Muscle of back (tissue), 11 donors: Measurements from ENCODE around the gene TINCR. TPM values are rescaled to one million over a fixed set of nuclear protein-coding genes. Genes with fewer than 3 reads are reported as not detected.
"Not testable (repeated sequence)": the region's sequence is repeated elsewhere in the genome, so short reads cannot be mapped to it uniquely, and the experiment has no call there.

ENCODE experiments used
- DNase-seq, 3 donors: peaks; one replicate each; pipeline versions ENCODE4 v3.0.0 to v3.0.0-alpha.2; 2013
- polyA plus RNA-seq, 10 donors: library from polyadenylated mRNA; unstranded; fragments of 120-200 nt; gene quantifications; one replicate each; pipeline ENCODE4 v1.2.1, GENCODE V29; 2013; ENCODE audit not compliant: insufficient read length in 10 of 10

The TINCR gene
- polyA plus RNA-seq, 10 donors, result 0.15 to 4.2 (median 0.44) TPM

DNA sequence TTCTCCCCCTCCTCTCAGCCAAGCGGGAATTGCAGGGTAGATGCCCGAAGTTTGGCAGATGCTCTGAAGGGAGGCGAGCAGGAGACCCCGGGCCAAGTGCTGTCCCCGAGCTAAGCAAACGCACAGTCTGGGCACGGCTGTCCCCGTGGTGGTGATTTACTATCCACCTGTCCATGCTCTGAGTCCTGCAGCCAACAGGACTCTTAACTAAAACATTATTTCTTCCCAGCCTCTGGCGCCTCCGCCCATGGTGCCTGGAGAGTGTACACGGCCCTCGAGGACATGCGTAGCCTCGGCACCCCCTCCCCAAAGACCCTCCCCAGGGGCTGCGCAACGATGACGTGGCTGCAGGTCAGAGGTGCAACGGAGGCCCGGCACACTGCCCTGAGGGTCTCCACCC lies 7.6 kb downstream of the TINCR start:
- DNase-seq, result no peak

DNA sequence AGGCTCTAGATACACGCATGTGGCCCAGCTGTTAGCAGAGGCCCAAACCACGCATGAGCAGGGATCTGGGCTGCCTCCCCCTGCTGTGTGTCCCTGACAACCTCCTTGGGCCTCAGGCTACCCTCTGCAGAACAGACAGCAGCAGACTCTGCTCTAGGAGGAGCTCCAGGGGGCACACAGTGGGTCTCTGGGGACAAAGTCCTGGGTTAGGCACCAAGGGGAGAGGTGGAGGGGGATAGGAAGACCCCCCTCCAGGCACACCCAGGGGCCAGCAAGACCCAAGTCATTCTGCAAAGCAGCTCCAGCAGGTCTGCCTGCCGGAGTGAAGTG lies 8.0 kb downstream of the TINCR start:
- DNase-seq, result no peak

DNA sequence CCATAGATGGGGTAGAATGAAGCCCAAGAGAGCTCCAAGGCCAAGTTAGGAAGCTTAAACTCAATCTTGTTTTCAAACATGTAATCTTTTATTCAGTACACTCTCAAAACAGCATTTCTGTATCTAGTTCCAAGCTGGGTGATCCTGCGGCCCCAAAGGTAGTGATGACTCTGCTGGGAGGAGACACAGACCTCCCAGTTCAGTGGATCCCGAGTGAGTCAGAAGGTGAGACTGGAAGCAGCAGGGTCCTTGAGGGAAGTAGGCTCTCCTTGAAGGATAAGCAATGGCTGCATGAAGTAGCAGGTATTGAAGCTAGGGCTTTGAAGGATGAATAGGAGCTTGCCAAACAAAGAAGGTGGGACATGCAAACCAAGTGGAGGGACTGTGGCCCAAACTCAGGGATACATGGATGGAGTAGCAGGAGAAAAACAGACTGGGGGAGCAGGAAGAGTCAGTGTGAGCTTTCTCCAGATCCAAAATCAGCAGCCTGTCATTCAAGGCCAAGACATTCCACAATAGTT lies 9.6 kb downstream of the TINCR start:
- DNase-seq, result no peak

DNA sequence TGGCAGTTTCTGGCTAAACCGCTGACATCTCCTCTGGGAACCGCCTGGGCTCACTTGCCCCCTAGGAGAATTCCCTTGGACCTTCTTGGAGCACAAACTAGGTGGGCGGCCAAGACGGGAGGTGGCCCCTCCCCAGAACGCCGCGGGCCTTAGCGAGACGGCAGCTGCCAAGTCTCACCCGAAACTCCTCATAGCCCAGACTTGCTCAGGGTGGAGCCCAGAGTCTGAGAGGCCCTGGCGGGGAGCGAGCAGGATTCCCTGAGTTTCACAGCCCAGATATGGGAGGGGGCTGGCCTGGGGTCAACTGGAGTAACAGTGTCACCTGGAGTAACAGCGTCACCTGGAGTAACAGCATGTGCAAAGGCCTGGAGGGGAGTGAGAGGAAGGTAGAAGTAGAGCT lies 10.1 kb downstream of the TINCR start:
- DNase-seq, result peak in 1 of 3 donors; percentile 52

DNA sequence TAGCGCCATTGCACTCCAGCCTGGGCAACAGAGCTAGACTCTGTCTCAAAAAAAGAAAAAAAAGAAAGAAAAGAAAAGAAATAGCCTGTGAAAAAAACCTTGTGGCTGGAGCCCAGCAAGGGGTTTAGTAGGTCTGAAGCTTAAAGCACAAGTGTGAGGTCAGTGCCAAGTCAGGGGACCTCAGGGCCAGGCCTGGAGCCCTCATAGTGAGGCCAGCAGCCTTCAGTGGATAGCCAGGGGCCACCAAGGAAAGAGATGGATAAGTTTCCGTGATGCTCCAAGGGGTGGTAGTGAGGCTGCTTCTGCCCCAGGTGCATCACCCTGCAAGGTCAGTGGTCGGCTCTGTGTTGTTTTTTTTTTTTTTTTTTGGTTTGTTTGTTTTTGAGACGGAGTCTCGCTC lies 12.9 kb downstream of the TINCR start:
- no peak for DNase-seq

DNA sequence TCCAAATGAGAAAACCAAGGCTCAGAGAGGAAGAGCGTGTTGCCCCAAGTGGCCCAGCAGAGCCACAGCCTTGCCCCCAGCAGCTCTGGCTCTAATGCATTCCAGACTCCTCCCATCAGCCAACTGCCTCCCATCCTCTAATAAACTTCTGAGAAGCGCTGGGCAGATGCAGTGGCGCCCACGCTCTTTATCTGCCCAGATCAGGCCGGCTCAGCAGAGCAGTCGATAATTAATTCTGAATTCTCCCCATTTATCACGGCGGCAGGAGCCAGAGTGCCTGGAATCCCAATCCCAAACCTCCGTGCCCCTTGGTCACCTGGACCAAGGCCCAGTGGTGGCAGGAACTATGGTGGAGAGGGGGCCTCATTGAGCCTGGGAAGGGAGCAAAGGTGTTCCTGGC lies 13.9 kb downstream of the TINCR start:
- no peak for DNase-seq

DNA sequence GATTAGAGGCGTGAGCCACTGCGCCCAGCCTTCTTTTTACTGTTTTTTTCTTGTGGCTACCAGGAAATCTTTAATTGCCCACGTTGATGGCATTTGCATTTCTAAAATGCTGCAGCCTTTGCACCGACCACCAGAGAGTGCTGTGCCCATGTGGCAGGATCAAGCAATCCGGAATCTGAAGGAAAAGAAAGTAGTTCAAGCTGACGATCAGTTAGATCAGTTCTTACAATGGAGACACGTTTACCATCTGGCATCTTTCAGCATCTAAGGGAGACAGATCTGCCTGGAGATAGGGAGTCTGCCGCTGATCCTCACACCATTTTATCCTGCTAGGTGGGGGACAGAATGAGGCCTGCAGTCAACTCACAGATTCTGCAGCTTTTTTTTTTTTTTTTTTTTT lies 19.9 kb downstream of the TINCR start:
- no peak for DNase-seq

DNA sequence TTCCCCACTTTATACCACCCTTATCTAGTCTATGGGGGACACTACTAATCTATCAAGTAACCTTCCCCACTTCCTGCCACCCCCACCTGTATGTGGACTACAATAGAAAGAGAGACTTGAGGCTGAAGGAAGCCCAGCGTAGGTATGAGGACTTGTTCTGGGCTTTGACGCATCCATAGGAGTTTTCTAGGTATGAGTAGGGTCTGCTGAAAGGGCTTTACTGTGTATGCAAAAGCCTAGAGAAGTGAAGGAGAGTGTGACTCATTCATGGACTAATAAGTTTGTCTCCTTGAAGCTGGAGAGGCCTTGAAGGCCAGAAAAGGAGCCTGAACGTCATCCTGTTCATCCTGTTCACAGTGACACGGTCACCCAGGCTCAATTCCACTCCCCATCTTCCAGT lies 21.8 kb downstream of the TINCR start:
- DNase-seq, result no peak

DNA sequence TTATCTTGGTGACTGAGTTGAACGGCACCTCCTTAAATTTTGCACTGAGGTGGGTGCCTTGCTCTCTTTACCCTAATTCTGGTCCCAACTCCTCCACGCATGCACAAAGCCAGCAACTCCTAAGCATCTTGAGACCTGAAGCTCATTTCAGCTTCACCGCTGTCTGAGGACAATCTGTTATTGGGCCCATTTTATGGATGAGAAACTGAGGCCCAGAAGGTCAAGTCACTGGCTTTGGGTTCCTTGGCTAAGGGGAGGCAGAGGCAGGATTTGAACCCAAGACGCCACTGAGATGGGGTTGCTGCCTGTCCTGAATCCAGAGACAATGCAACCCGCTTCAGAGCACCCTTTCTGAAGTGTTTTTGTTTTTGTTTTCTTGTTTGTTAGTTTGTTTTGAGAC lies 22.7 kb downstream of the TINCR start:
- DNase-seq, result no peak

DNA sequence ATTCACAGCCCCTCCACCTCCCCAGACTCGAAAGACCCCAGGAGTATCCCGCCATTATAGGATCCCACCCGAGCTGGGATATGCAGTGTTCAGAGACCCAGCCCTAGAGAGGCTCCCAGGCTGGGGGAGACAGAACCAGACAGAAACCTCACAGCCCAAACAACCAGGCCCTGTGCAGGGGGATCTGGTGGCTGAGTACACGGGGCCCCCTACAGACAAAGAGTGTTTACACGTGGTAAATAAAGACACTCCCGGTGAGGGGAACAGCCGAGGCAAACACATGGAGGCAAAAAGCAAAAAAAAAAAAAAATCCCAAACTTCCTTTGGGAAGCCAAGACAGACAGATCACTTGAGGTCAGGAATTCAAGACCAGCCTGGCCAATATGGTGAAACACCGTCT lies 25.1 kb downstream of the TINCR start:
- DNase-seq, result no peak

DNA sequence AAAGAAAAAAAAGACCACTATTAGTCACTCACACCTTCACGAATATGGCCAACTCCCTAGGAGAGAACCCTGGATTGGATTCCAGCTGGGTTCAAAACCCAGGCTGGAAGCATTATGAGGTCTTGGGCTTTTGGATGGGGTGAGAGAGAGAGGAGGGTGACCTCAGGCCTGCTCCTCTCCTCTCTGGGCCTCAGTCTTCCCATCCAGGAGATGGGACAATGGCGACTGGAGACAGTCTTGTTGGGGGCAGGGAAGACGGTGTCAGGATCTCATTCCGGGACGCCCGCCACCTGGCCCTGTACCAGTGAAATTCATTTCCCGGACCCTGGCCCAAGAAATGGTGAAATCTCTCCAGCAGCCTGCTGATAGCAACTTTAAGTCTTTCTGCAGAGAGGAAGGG lies 26.3 kb downstream of the TINCR start:
- DNase-seq, result no peak

DNA sequence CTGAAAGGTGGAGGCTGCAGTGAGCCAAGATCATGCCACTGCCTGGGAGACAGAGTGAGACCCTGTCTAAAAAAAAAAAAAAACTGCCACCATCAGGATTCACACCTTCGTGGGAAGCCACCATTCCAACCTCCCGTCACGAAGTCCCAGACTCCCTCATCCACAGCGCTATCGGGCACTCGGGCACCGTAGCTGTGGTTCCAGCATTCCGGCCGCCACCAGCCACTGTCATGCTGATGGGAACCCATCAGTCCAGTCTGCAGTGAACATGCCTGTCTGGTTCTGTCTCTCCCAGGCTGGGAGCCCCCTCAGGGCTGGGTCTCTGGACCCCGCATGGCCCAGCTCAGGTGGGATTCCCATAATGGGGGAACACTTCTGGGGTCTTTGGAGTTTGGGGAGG lies 27.5 kb downstream of the TINCR start:
- no peak for DNase-seq

DNA sequence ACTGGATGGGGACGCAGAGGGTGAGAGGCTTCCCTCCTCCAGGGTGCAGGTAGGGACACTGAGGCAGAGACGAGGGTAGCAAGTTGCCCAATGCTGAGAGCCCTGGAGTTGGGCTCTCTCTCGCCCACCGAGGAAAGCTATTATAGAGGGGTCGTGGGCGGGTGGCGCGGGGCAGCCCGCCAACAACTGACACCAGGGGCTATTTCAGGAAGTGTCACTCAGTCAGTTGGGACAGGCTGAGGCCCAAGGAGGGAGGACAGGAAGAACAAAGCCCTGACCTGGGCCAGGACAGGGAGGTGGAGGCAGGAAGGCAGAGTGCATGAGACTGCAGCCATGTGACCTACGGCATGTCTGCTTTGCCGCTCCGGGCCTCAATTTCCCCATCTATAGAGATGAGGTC lies 29.9 kb downstream of the TINCR start:
- DNase-seq, result no peak

DNA sequence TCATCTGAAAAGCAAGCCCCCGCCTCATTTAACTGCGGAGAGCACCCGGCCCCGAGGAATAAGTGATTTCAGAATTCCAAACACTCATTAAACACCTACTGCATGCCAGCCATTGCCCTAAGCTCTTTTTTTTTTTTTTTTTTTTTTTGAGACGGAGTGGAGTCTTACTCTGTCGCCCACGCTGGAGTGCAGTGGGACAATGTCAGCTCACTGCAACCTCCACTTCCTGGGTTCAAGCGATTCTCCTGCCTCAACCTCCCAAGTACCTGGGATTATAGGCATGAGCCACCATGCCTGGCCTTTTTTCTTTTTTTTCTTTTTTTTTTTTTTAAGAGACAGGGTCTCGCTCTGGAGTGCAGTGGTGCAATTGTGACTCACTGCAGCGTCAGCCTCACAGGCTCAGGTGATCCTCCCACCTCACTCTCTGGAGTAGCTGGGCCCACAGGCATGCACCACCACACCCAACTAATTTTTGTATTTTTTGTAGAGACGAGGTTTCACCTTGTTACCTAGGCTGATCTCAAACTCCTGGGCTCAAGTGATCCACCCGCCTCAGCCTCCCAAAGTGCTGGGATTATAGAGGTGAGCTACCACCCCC lies 30.7 kb downstream of the TINCR start:
- DNase-seq, result not testable (repeated sequence)

DNA sequence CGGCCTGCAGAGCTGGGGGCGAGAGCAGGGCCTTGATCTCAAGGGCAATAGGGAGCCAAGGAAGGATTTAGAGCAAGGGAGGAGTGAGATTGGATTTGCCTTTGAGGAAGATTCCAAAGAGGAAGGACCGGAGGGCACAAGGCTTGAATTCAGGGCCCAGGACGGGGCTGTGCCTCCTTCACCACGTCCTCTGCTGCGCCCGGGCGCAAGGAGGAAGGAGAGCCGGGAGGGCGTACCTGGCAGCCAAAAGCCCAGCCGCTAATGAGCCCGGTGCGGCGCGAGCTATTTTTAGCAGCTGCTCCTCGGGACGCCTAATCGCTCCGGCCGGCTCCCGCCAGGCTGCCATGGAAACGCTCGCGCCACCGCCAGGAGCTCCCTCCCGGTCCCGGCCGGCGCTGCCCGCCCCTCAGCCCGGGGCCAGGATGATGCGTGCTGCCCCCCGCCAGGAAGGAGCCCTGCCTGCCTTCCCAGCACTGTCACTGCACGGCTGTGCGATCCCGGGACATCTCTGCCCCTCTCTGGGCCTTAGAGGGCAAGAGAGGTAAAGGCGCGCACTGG lies 31.3 kb downstream of the TINCR start:
- DNase-seq, result peak; percentile 43 to 87 (median 73)

DNA sequence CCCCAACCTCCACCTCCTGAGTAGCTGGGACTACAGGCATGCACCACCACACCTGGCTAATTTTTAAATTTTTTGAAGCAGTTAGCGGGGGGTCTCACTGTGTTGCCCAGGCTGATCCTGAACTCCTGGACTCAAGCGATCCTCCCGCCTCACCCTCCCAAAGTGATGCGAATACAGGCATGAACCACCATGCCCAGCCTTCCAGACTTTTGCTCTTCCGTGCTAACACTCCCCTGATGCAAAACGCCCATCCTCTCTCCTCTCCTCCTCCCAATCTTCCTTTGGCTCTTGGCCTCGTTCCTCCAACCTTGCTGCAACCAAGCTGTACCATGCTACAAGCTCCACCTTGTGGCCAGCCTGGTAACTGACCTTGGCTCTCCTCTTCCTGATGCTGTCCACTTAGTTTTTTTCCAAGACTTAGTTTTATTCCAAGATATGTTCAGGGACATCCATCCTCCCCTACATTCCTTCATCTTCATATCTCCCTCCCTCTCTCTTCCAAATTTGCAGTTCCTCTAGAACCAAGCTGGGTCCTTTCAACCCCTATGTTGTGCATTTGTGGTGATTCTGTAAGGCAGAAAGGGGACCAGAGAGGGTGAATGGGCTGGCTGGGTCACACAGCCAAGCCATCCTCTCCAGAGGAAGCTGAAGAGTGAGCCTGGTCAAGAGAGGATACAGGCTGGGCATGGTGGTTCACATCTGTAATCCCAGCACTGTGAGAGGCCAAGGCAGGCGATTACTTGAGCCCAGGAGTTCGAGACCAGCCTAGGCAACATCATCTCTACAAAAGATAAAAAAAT lies 32.8 kb downstream of the TINCR start:
- no peak for DNase-seq

DNA sequence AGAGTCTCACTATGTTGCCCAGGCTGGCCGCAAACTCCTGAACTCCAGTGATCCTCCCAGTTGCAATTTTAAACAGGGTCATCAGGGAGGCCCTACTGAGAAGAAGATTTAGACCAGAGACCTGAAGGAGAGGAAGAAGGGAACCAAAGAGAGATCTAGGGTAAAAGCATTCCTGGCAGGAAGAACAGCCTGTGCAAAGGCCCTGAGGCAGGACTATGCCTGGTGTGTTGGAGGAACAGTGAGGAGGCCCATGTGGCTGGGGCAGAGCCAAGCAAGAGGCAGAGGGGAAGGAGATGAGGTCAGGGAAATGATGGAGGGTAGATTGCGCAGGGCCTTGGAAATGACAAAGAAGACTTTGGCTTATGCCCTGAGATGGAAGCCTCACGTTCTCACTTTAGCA lies 34.5 kb downstream of the TINCR start:
- no peak for DNase-seq

DNA sequence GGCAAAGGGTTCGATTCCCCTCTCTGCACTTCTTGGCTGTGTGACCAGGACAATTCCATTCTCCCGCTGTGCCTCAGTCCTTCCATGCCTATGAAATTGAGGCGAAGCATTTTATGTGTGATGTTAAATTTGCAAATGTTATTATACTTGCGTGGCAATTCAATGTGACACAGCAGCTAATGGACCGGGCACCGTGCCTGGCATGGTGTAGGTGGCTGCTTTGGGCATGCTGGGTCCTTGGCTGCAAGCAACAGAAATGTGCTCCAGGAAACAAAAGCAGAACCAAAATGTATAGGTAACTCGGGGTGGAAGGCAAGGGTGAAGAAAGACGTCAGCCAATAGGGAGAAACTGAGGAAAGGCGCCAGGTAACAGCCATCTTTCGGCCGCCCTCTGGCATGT lies 37.1 kb downstream of the TINCR start:
- DNase-seq, result no peak

DNA sequence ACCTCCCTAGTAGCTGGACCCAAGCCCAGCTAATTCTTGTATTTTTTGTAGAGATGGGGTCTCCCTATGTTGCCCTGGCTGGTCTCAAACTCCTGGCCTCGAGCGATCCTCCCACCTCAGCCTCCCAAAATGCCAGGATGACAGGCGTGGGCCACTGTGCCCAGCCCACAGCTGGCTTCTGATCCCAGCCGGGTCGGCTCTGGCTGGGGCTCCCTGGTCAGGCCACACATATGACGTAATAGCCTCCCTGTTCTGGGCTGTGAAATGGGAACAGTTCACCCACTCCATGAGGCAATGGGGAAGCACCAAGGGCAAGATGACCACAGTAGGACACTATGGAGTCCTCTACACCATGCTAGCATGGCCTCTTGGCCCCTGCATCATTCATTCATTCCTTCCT lies 41.1 kb downstream of the TINCR start:
- DNase-seq, result no peak

DNA sequence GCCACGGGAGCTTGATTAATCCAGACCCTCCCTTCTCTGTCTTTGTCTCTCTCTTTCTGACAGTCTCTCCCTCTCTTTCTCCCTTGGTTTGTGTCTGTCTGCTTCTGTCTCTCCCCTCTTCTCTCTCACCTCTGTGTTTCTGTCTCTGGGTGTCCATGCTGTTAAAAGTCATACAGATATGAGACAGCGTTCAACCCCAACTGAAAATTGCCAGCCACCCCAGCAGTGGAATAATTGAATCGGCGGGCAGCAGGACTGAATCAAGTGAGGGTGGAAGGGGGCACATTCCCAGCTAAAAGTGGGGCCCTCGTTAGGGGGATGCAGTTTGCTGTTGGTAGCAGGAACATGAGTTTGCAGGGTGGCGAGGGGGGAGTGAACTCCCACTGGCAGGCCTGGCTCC lies 43.7 kb downstream of the TINCR start:
- no peak for DNase-seq

DNA sequence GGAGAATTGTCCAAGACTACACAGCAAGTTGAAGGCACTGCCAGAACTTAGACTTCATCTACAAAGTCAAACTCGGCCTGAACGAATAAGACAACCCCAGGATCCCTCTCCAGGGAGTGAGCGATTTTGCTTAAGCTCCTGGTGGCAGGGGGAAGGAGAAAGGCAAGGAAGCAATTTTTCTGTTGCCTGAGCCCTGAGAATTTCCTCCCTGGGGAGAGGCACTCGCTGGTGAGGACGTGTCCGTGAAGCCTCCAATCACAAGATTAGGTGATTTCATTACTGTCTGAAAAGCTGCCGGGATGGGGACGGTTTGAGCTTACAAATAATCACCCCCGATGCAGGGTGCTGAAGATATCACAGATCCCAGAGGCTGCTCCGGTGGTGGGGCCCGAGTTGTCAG lies 45.6 kb downstream of the TINCR start:
- no peak for DNase-seq

DNA sequence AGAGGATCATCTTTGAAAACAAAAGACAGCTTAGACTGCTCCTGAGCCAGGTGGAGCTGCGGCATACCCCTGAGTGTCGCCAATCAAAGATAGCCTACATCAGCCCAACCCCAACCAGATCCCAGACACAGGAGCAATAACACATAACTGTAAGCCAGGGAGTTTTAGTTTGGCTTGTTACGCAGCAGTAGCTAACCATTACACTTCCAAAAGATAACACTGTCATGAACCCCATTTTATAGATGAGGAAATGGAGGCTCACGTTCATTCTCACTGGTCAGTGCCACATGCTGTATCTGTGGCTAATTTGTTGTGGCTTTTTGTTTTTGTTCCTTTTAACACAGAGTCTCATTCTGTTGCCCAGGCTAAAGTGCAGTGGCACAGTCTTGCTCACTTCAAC lies 47.3 kb downstream of the TINCR start:
- no peak for DNase-seq

DNA sequence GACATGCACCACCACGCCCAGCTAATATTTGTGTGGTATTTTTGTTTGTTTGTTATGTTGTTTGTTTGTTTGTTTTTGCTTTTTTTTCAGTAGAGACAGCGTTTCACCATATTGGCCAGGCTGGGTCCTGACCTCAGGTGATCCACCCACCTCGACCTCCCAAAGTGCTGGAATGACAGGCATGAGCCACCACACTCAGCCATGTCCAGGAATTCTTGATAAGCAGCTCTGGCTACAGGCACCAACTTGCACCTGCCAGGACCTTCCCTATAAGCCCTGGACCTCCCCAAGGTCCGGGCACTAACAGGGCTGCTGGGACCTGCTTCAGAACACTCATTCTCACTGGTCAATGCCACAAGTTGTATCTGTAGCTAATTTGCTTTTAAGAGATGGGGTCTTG lies 48.7 kb downstream of the TINCR start:
- DNase-seq, result no peak

DNA sequence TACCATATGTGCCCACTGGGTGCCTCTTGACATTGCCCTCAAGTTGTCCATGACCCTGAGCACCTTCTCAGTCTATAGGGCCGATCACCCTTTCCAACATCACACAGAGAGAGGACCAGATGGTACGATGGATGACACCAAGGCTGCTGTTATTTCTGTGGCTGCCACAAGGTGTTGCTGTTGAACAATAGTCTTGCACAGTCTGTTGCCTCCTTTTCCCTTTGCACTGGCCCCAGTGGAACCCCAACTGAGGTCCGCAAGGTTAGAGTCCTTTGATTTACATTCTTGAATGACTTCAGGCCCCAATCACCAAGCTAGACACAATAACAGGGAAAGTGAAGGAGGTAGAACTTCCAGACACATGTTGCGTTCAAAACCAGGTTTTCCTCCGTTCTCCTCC lies 52.0 kb downstream of the TINCR start:
- no peak for DNase-seq
